Stimulated activated CD8-positive, alpha-beta memory T cell treated with anti-CD3 and anti-CD28 coated beads, Interleukin-7, amount 100 ng/mL, for 4 hours (primary cell): ENCODE measurements around the gene POU2F2.
A peak's percentile ranks its signal among the peaks of the same experiment; 100 is the strongest.

Experiments used
- DNase-seq, 2 donors: peaks; one replicate each; pipeline ENCODE4 v3.0.0-alpha.2; 2020; ENCODE audit warnings: low read depth in 2 of 2

The POU2F2 gene

GRCh38 chr19:42080764-42081375 lies 51.4 kb downstream of the POU2F2 start:
- DNase-seq = no peak

- DNase-seq = no peak
These were observed 52.1 kb downstream of the POU2F2 start for GRCh38 chr19:42079886-42080763.

GRCh38 chr19:42079276-42079669 lies 53.0 kb downstream of the POU2F2 start:
- no peak for DNase-seq

- DNase-seq = no peak
These were observed 53.5 kb downstream of the POU2F2 start for GRCh38 chr19:42078538-42079275.

DNA sequence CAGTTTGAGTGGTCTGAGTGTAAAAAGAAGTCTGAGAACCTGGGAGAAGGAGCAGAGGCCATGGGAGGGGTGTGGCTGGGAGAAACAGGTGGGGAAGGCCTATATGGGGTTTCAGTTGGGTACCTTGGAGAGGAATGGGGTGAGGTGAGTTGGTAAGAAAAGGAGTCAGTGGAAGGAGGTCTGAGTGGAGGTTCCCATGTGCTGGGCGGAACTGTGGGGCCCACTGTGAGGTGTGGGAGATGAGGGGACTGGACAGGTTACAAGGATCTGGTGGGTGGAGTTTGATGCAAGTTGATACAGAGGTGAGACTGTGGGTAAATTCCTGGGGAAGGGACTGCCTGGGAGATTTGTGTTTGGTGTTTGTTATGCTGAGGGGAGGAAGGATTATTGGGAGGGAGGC lies 54.2 kb downstream of the POU2F2 start:
- no peak for DNase-seq

GRCh38 chr19:42076380-42076944 lies 55.8 kb downstream of the POU2F2 start:
- DNase-seq = peak in 1 of 2 donors; percentile 28

- DNase-seq = peak; percentile 95 to 96
These were observed 56.4 kb downstream of the POU2F2 start, which contains the start of gene ZNF574 for GRCh38 chr19:42075616-42076379. ZNF574 (plus strand) TSS chr19:42076166; CDS start chr19:42078607, 2,441 bp downstream.

DNA sequence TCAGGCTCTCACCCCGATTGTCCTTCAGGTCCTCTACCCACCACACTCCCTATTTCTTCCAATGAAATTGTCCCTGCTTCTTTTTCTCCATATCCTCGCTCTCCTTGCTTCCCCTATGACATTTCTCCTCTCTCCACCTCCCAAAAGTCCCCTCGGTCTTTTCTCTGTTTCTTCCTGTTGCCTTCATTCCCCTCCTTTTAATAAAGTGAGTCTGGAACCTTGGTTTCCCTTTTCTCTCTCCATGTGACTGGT lies 57.0 kb downstream of the POU2F2 start:
- no peak for DNase-seq

DNA sequence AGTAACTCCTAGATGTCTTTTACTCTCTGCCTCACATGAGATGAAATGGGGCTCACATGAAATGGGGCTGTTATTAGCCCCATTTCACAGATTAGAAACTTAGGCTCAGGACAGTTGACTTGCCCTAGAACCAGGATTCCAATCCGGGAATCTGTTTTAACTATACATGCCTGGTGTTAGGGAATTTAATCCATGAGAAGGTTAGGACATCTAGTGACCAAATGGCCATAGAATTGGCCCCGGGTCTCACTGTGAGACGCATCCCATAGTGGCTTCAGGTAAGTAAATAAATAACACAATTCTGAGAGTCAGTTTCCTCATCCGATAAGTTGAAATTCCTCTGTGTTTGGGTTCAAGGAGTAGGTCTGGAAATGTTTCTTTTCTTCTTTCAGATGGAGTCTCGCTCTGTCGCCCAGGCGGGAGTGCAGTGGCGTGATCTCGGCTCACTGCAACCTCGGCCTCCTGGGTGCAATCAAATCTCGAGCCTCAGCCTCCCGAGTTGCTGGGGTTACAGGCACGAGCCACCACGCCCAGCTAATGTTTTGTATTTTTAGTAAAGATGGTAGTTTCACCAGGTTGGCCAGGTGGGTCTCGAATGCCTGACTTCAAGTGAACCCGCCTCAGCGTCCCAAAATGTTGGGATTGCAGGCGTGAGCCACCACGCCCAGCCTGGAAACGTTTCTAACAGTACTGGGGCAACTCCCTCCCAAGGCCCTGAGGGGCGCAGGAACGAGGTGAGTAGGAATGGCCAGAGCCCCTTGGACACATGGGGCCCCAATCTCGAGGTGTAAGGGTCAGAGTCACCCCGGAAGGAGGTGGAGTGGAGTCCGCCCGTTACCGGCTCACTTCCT lies 57.5 kb downstream of the POU2F2 start:
- no peak for DNase-seq

- no peak for DNase-seq
These were observed 61.0 kb downstream of the POU2F2 start for GRCh38 chr19:42071247-42071646.

DNA sequence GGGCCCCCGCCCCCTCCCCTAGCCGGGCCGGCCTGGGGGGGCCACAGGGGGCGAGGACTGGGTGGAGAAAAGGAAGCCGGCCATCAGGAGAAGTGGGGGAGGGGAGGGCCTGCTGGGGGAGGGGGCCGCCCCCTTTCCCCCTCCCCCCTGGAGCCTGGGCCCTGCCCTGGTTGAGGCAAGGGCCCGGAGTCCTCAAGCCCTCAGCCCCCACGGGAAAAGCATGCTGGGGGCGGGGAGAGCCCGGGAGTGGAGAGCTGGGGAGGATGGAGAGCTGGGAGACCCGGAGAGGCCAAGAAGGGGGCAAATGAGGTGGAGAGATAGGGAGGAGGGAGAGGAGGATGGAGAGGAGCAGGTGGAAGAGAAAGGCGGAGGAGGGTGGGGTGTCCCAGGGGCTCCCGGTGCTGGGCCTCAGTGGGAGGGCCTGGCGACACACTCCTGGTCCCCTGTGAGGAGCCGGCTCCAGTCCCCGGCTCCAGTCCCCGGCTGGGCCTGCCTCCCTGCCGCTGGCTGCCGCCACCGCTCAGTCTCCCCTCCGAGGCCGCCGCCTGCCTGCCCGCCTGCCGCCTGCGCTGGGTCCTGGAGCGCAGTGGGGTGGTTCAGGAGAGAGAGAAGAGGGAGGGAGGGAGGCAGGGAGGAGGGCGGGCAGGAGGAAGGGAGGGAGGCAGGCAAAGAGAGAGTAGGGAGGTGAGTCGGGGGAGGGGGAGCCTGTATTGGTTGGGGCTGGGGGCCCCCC lies 62.5 kb downstream of the POU2F2 start, which contains the start of gene GRIK5:
TSS of gene GRIK5 (minus strand) at position 588 of the 733 bp plus-strand sequence. CDS start 4,436 bp downstream, outside the sequence.
- DNase-seq = no peak

DNA sequence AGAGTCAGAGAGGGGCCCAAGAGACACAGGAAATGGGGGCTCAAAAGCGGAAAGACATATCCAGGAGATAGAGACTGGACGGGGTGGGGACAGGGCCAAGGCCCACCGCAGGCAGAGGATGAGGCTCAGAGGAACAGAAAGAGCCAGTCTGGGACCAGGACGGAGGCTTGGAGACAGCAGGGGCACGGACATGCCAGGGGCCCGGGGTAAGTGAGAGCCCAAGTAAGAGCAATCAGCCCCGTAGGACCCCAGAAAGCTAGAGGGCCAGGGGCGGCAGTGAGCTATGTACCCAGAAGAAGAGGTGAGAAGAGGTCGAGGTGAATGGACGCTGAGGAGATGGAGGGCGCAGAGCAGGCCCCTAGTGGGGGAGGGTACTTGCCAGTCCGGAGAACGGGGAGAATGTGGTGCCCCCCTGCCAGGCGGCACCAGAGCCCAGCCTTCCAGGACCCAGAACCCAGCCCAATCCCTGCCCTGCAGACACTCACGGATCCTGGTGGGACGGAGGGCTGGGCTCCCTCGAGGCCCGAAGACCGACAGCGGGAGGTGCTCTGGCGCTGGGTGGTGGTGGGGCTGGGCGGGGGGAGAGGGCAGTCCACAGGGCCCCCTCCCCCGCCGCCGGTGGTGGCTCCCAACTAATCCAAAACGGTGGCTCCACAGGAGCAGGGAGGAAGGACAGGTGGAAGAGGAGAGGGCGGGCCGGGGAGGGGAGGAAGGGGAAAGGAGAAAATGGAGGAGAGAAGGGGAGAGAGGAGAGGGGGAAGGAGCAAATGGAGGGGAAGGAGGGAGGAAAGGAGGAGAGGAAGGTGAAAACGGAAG lies 63.3 kb downstream of the POU2F2 start:
- no peak for DNase-seq

DNA sequence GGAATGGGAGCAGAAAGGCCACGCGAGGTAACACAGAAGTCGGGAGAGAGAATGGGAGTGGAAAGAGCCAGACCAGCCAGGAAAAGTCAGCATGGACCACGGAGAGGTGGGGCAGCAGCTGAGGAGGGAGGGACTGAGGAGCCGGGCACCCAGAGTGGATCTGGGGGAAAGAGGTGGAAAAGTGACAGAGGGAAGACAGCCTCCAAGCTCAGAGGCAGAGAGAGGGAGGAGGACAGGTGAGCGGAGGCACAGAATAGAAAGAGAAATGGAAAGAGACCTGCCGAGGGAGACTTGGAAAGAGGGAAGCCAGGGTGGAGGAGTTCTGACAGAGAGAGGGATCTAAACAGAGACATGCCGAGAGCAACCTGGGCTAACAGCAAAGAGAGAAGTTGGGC lies 63.9 kb downstream of the POU2F2 start:
- DNase-seq = no peak

DNA sequence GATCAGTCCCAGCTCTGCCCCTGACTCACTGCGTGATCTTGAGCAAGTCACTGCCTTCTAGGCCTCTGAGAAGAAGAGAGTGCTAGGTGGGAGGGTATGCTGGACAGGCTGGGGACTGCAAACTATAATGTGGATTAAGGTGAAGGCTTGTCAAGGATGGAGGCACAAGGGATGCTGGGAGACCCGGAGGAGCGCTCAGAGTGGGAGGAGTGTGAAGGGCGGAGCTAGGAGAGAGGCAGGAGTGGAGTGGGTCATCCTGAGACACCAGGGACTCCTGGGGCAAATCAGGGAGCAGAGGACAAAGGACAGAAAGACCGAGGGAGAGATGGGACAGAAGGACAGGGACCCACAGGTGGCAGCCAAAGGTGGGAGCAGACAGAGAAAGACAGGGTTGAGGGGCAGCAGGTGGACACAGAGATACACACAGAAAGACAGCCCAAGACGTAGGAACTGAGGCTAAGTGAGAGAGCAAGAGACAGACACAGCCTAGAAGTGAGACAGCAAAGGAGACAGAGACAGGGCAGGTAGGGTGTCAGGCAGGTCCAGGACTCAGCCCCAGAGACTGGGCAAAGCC lies 64.8 kb downstream of the POU2F2 start:
- DNase-seq = no peak

- DNase-seq = no peak
These were observed 66.0 kb downstream of the POU2F2 start for GRCh38 chr19:42066075-42066754.

GRCh38 chr19:42065511-42065910 lies 66.7 kb downstream of the POU2F2 start:
- DNase-seq = no peak

GRCh38 chr19:42065051-42065450 lies 67.2 kb downstream of the POU2F2 start:
- DNase-seq = no peak

DNA sequence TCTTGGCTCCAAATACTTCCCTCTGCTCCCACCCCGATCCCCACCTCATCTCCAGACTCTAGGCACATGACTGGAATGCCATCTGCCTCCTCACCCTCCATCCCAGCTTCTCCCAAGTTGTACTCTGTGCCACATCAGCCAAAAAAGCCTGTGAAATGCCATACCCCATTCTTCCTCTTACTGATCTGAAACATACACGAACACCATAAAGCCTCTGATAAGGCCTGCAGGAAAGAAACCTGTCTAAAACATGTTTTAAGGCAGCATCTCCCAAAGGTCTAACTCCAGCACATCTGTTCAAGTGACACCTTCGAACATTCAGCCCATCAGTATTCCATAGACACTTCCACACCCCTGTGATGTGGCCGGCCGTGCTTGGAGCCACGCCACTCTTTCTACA lies 67.8 kb downstream of the POU2F2 start:
- no peak for DNase-seq
